HG02840 (cell line): ENCODE data around the gene BTBD9.

Experiments used
- ATAC-seq: cut with Tn5 transposase; IDR thresholded peaks from one replicate; pipeline ENCODE4 v1.9.1; 2021; ENCODE audit warnings: mild to moderate bottlenecking, moderate library complexity, moderate number of reproducible peaks; ENCODE audit not compliant: unreplicated experiment, low FRiP score

Gene BTBD9

DNA sequence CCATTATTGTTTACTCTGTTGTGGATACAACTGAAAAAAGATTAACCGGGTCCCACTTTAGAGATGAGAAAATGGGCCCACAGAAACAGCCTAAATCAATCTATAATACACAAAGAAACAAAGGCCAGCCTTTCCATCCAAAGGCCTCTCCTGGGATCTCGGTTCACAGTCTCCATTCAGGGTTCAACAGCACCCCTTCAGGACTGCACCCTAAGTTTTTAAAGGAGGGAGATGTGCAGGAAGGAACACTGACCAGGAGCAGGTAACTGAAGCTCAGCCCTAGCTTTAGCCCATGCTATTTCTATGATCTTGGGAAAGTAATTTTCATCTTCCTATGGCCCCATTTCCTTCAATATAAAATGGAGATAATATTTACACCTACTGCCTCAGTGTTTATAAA is 147.7 kb downstream of the BTBD9 start:
- ATAC-seq: no peak

GRCh38 chr6:38489951-38490350 is 149.8 kb downstream of the BTBD9 start:
- ATAC-seq: no peak

- no peak for ATAC-seq
Observed at GRCh38 chr6:38487423-38487822, 152.3 kb downstream of the BTBD9 start.

- ATAC-seq: no peak
Observed at GRCh38 chr6:38485488-38485887, 154.2 kb downstream of the BTBD9 start.

GRCh38 chr6:38484656-38485055 is 155.1 kb downstream of the BTBD9 start:
- ATAC-seq: no peak

DNA sequence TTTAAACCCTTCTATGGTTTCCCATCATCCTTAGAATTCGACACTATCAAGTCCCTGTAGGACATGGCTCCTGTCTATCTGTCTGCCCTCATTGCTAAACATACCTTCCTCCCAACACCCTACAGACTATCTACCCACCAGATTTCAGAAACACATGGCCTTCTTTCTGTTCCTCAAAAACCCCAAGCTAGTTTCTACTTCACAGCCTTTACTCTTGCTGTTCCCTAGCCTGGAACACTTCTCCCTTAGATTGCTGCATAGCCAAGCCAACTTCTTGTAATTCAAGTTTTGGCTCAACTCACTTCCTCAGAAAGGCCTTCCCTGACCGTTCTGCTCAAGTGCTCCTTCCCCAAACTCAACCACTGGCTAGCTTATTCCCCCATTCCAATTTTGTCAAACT is 156.2 kb downstream of the BTBD9 start:
- ATAC-seq: no peak

GRCh38 chr6:38482466-38482865 is 157.3 kb downstream of the BTBD9 start:
- ATAC-seq: no peak

- no peak for ATAC-seq
Observed at GRCh38 chr6:38481851-38482250, 157.9 kb downstream of the BTBD9 start.

DNA sequence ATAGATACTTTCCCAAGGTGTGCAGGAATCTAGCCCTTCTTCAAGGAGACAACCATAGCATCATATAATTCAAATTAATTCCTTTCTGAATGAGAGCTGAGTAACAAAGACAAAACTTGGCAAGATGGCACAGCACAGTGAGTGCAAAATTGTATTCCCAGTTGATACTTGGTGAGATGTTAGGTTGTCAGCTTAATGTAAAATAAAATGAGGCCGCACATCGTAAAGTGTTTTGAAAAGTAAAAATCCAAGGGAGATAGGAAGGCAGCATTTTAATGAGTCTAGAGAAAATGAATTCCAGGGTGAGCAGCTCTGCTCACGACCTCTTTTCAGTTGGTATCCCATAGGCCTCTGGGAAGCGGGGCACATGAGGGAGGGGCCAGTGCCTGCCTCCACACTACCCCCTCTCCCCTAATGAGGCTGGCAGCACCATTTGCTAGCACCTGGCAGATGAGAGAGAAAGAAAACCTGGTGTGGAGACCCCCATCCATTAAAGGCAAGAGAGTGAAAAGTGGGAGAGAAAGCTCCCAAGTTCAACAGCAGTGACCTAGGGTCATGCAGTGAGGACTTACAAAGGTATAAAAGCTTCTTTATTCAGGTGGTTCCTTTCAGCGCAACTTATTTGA is 158.4 kb downstream of the BTBD9 start:
- ATAC-seq: no peak

GRCh38 chr6:38480036-38480435 is 159.7 kb downstream of the BTBD9 start:
- no peak for ATAC-seq

DNA sequence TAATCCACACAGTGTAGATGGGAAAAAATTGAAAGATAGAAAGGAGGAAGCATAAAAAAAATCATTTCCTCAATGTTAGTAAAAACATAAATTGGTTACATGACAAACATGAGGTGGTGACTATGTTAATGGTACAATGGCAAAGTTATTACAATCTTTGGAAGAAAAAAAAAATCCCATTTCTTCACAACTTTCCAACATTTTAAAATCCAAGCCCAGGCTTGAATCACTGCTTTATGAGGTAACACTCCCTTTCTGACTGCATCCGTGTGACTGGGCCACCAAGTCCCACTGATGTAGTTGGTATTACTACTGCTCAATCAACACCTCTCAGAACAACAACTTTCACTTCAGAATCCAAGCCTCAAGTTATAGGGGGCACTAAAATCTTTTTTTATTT is 160.4 kb downstream of the BTBD9 start:
- ATAC-seq: no peak

- ATAC-seq: no peak
Observed at GRCh38 chr6:38477680-38478260, 162.0 kb downstream of the BTBD9 start.

DNA sequence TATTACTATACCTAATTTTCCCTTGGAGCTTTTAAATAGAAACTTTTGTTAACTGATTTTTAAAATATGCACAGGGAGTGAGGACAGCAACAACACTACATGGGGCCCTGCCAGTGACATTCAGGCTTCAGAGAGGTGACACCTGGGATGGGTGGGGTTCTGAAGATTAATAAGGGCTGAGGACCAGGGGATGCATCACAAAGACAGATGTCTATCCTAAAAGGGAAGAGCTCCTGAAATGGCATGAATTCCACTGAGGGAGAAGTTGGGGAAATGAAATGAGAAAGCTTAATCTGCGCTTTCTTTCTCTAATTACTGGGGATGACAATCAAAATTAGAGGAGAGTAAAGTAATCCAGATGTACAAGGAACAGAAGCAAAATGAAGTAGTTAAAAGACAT is 162.8 kb downstream of the BTBD9 start:
- ATAC-seq: no peak

- ATAC-seq: no peak
Observed at GRCh38 chr6:38476141-38476540, 163.6 kb downstream of the BTBD9 start.

GRCh38 chr6:38470548-38470947 is 169.2 kb downstream of the BTBD9 start:
- no peak for ATAC-seq

- no peak for ATAC-seq
Observed at GRCh38 chr6:38467566-38467965, 172.2 kb downstream of the BTBD9 start.

GRCh38 chr6:38460186-38460585 is 179.5 kb downstream of the BTBD9 start:
- ATAC-seq: no peak

DNA sequence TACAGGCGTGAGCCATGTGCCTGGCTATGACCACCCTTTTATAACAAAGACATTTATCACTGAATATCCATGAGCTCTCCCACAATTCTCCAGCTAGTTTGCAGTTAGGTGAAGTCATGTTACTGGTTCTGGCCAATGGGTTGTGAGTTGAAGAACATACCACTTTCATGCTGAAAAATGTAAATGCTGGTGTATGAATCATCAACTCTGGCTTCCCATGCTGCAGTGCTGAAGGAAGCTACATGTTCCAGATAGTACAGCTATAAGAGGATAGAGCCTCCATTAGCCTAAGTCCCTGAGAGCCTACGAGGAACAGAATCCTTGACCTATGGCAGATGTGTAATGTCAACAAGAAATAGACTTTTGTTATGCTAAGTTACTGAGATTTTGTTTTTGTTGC is 180.4 kb downstream of the BTBD9 start:
- no peak for ATAC-seq

DNA sequence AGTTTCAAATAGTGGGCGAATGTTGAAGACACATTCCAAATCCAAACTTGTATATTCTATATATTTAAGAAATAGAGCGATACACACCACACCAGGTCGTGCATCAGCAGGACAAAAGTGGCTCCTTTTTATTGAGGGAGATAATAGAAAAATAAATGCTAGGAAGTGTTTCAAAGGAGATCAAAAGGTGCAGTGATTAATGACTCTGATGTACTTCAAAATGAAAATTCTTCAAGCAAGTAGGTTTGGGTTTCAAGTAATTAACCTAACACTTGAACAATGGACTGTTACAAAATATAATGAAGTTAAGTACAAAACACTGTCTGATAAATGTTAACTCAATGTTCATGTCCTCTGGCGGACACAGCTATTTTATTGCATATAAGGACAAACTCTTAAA is 185.9 kb downstream of the BTBD9 start:
- ATAC-seq: no peak

- ATAC-seq: no peak
Observed at GRCh38 chr6:38452816-38453660, 186.7 kb downstream of the BTBD9 start.

DNA sequence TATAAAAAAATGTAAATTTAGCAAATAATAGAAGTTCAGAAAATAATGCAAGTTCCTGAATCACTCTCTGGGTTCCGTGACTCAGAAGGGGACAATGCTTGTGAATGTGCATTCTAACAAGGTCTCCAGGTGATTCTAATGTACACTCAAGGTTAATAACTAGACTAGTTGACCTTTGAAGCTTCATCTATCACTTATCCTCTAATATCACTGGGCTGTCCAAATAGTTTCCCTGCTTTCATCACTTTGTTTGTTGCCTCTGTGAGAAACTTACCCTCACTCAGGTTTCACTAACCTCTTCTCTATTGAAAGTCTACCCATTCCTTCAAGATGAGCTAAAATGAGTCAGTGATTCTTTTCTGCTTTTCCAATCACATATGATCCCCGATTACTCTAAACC is 189.0 kb downstream of the BTBD9 start:
- ATAC-seq: no peak

GRCh38 chr6:38445925-38446324 is 193.8 kb downstream of the BTBD9 start:
- no peak for ATAC-seq
